Effector CD8-positive, alpha-beta T cell (primary cell): Measurements from ENCODE around the gene RENBP.
"Not testable (repeated sequence)": the region's sequence is repeated elsewhere in the genome, so short reads cannot be mapped to it uniquely, and the experiment has no call there.

Source experiments
- DNase-seq: peaks from one replicate; lab custom pipeline; 2025; lab: John Stamatoyannopoulos, UW
- total RNA-seq, 4 experiments: gene quantifications; one replicate each; lab custom pipeline; 2026; lab: John Stamatoyannopoulos, UW

RENBP gene
- total RNA-seq: 3.0 to 18.4 (median 6.4) reads per million in 4 experiments

DNA sequence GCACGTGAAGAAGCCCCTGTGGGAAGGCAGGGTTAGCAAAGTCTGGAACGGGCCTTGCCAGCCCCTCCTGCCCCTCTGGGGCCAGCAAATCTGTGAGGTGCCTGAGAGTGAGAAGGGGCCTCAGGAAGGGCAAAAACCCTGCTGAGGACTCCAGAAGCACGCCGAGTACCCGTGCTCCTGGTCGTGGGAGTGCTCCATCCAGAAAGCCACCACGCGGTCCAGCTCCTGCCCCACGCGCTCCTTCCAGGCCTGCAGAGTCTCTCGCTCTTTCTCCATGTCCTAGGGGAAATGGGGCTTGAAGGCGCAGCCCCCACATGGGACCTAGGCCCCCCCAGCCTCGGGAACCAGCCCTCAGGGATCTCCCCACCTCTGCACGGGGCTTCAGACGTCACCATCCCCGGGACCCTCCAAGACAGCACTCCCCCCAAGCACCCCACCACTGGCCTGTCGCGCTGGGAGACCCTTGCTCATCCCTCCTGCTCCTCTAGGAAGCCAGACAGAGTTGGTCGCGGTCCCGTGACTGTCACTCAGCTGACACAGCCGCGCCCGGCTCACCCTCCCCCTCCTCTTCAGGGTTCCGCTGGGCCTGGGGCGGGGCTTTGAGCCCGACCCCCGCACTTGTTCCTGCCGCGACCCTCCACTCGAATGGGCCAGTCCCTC lies at the start of gene RENBP:
TSS of gene RENBP (minus strand) at position 504 of the 660 bp plus-strand sequence. CDS start at position 471, 33 bp downstream.
- peak; percentile 12 for DNase-seq

DNA sequence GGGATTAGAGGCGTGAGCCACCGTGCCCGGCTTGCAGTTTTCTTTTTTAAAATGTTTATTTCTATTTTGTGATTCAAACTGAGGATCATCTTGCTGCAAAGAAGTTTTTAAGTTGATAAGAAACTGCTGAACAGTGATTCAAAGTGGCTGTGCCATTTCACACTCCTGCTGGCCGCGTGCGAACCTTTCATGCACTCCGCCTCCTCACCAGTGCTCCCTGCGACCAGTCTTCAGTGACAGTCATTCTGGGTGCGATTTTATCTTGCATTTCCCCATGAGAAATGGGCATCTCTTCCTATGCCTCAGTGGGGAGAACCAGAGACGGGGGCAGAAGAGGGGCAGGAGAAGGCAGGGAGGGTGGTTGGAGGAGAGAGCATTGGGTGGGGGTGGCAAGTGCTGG lies 49.5 kb upstream of the RENBP start:
- DNase-seq: no peak

DNA sequence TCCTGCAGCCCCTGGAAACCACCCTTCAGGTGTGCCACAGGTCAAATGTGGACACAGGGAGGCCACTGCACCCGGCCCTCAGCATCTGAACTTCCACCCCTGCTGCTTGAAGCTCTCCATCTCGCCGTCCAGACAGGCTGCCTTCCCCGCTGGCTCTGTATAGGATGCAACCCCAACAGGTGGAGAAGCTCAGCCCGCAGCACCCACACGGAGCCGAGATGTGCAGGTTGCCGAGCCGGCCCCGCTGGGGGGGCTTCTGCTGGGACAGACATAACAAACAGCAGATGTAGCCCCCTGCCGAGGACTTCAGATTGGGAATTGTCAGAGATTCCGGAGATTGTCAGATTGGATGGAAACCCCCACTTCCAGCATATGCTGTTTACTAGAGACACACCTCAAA lies 48.6 kb upstream of the RENBP start:
- no peak for DNase-seq

DNA sequence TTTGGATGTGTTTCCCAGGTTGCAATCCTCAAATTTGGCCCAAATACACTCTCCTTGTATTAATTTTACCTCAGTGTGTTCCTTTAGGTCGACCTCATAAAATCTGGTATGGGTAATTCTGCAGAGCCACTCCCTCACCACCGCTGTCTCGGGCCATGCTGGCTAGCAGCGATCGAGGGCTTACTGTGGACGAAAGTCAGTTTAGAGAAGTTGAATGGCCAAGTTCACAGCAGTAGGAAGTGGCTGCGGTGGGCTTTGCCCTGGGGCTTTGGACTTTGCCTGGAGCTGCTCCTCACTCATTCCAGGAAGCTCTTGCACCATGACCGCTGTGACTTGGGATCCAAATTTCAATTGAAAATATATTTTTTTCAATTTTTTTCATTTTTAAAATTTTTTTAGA lies 47.7 kb upstream of the RENBP start:
- DNase-seq: no peak

DNA sequence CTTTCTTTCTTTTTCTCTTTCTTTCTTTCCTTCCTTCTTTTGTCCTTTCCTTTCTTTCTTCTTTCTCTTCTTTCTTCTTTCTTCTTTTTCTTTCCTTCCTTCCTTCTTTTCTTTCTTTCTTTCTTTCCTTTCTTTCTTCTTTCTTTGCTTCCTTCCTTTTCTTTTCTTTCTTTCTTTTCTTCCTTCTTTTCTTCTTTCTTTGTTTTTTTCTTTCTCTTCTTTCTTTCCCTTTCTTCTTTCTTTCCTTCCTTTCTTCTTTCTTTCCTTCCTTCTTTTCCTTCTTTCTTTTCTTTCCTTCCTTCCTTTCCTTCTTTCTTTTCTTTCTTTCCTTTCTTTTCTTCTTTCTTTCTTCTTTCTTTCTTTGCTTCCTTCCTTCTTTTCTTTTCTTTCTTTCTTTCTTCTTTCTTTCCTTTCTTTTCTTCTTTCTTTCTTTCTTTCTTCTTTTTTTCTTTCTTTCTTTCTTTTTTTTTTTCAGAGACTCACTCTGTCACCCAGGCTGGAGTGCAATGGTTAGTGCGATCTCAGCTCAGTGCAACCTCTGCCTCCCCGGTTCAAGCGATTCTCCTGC lies 46.7 kb upstream of the RENBP start:
- DNase-seq: no peak

DNA sequence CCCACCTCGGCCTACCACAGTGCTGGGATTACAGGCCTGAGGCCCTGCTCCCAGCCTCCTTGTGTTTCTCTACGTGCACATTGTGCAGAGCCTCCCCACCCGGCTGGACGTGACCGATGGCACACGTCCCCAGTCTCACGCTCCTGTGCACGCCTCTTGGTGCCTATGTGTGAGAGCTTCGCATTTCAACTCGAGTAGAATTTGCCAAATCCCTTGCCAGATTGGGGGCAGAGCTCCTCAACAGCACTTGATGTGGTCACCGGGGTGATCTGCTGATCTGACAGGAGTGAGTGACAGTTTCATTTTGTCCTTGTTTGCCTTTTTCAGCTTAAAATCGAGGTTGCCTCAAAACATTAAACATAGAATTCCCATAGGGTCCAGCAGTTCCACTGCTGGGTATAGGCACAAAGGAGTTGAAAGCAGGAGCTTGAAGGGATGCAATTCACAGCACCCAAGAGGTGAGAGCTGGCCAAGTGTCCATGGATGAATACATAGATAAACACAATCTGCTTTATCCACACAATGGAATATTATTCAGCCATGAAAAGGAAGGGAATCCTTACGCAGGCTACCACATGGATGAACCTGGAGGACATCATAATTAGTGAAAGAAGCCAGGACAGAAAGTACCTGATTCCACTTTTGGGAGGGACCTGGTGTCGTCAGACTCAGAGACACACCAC lies 45.7 kb upstream of the RENBP start:
- DNase-seq: no peak

DNA sequence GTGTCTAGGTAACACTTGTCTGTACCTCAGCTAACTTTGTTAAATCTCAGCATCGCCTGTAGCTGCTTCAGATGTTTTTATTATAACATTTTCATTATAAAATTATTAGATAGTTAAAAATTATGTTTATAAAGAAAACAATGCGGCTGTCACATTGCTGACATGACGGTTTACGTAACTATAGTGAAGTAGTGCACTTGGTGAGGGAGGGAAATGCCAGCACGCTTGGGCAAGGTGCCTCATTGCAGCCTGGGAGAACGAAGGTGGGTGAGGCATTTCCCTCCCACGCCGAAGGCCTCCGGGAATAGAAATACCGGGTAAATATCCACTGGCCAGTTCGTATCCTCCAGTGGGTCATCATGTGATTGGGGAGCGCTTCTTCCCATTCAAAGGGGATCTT lies 44.0 kb upstream of the RENBP start:
- no peak for DNase-seq

DNA sequence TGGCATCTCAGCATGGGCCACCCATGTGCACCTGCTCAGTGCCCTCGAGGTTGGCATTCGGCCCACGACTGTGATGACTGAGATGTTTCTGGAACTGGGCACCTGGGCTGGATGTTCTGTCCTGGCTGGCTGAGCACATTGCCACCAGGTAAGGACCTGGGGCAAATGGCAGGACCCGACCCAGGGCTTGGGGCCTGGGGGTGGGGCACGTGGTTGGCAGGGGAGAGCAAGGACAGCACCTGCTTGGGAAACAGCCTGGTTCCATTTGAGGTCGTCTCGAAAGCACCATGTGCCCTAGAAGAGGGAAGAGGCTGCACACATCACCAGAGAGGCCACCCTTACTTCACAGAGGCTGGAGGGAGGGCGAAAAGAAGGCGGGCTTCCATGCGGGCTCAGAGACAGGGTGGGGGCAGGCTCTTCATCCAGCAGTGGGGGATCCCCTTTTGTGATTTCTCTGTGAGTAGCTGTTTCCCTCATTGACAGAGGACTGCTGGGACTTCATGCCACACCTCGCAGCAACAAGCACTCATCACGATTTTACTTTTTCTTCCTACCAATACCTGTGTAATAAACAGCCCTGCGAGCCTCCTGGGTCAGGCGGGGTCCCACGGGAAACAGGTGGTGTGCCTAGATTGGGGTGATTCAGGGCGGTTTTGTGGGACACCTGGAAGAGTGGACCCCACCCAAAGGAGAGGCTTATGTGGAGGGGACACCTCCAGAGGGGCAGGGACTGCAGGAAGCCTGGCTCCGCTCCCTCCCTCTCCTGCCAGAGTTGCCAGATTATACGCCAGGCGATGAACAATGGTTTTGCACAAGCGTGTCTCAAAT lies 40.1 kb upstream of the RENBP start:
- DNase-seq: no peak

DNA sequence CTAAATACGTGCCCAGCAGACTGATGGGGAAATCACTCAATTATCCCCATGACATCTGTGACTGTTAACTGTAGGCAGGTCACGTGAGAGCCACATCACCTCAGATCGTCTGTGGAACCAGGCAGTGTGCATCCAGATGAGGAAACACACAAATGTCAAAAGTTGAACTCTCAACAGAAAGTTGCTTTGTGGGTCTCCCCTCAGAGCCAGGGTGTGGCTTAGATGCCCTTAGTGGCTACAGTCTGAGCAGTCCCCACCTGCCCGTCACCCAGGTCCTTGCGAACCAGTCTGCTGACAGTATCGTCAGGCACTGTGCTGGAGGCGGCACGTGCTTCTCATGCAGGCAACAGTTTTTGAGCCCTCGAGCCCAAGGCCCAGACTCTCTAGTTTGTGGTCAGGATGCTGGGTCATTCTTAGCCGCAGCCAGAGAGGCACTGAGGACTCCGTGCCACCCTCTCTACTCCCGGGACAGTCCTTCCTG lies 38.9 kb upstream of the RENBP start:
- no peak for DNase-seq

DNA sequence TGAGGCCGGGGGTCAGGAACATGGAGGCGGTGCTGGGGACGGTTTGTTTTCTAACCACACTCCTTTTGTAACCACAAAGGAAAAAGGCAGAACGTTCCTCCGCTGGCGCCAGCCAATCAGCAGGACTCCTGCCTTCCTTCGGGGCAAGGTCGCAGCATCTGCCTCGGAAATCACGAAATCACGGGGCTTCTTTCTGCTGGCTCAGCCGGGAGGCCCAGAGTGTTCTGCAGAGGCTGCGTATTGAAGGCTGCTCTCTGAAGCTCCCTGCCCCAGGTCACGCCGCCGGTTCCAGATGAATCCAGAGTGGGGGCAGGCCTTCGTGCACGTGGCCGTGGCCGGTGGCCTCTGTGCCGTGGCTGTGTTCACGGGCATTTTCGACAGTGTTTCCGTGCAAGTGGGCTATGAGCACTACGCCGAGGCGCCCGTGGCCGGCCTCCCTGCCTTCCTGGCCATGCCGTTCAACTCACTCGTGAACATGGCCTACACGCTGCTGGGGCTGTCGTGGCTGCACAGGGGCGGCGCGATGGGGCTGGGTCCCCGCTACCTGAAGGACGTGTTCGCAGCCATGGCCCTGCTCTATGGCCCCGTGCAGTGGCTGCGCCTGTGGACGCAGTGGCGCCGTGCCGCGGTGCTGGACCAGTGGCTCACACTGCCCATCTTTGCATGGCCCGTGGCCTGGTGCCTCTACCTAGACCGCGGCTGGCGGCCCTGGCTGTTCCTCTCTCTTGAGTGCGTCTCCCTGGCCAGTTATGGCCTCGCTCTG lies 37.5 kb upstream of the RENBP start:
- DNase-seq: peak; percentile 27

DNA sequence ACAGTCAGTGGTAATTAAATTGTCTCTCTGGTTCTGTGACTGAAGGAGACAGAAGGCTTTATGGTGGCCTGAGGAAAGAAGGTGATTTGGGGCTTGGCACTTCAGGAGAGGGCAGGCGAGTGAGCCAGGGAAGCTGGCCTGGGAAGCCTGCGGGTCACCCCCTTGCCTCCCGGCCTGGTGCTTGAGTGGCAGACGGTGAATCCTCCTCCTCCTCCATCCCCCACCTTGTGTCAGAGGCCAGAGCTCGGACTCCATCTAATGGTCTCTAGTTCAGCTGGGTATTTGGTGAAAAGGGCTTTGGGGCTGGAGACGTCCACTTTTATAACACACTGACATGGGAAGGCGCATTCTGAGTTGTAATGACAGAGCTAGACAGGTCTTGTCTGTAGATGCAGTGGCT lies 36.8 kb upstream of the RENBP start:
- no peak for DNase-seq

DNA sequence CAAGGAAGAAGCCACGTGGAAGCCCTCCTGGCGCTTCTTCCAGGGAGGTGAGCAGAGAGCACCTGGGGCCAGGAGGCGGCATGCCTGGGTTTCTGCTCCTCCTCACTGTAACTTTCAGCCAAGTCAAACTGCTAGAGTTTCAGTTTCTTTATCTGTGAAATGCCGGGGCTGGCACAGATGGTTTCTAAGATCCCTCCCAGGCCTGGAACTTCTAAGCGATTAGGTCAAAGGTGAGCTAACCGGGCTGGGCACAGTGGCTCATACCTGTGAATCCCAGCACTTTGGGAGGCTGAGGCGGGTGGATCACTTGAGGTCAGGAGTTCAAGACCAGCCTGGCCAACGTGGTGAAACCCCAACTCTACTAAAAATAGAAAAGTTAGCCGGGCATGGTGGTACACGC lies 36.0 kb upstream of the RENBP start:
- DNase-seq: not testable (repeated sequence)

DNA sequence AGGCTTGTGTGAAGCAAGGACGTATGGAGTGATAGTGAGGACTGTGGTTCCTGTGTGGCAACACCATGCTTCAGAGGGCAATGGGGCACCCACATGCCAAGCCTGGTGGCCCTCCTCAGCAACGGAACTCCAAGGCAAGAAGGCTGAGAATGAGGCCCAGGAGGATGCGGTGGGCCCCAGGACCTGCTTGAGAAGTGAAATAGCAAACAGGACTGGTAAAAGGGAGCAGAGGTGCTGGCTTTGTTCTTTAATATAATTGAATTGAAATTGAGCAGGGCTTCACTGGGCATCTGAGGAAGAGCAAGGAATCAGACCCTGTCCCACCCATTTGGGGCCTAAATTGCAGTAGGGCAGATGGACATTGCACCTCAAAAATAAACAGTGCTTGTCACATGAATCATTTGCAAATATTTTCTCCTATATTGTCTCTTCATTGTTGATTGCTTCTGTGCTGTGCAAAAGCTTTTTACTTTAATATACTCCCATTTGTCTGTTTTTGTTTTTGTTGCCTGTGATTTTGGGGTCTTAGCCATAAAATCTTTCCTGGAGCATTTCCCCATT lies 30.4 kb upstream of the RENBP start:
- DNase-seq: no peak

DNA sequence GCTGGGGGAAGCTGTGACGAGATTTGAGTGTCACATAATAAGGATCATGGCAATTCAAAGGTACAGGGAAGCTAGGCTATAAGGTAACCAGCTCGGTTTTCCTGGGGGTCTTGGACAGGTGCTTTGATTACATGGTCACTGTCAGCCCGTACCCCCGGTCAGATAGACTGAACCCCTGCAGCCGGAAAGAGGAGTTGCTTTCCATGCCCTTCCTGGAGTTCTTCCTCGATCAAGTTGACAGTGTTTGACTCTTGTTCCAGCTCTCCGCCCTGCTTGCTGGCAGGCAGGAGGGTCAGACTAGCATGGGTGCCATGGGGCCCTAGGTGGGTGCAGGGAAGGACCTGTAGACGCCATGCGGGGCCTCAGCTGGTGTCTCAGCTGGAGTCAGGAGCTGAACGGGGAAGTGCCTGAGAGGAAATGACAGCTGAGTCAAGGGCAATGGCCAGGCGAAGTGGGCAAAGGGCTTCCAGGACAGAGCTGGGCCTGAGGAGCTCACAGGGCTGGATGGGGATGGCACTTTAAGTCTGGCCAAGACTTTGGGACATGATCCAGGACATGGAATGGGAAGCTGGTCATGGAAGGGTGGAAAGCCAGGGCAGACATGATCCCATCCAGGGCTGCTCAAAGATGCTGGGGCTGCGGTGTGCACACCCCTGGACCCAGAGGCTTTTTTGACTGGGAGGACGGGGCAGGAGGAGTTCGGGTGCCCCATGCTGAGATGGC lies 29.7 kb upstream of the RENBP start:
- no peak for DNase-seq

DNA sequence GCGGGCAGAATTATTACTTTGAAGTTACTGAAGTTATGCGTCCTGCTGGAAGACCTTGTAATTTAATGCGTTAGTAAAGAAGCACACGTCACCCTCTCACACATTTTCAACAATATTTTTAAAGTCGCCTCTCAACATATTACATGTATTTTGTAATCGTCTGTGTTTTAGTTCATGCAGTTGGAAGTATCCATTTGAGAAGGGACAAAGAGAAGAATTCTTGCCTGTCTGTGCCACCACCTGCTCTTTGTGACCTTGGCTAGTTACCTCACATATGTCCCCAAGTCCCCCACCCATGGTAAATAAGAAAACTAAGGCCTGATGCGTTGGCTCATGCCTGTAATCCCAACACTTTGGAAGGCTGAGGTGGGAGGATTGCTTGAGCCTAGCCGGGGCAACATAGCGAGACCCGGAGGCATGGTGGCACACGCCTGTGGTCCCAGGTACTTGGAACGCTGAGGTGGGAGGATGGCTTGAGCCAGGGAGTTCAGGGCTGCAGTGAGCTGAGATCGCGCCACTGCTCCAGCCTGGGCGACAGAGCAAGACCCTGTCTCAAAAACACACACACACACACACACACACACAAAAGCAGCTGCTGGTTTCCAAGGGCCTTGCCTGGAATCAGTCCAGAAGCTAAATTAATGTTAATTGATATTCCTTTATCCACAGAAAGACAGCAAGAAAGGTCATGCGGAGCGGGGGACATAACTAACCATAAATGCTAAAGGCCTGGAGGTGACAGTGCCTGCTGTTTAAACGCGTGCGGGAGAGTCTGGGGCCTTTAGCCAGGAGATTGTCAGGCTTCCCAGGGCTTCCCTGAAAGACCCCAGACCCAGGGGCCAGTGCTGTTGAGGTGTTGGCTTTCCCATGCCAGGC lies 28.9 kb upstream of the RENBP start:
- DNase-seq: no peak

DNA sequence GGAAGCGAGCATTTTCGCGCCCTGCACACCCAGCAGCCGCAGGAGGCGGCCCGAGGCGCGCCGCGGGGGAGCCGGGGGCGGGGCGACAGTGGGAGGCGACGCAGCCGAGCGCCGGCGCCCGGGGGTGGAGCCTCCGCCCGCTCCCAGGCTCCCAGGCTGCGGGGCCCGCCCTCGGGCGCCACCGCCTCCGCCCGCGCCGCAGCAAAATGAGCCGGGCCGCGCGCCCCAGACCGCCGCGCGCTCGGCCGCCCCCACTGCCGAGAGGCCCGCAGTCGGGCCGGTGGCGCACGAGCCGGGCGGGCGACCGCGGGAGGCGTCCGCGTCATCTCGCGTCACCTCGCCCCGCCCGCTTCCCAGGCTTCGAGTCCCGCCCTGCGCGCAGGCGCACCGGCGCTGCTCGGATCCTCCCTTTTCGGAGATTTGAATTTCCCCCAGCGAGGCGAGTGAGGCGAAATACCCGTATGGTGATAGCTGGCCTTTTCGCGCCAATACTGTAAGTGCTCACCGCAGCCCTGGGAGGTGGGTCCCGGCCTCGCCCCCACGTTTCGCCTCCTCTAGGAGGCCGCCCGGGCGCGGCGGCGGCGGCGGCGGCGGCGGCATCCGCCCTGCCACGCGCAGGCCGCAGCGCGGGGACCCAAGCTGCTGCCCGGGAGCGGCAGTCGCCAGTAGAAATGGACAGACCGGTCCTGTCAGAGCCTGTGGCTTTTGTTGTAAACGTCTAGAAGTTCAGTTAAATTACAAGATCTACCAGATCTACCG lies 28.1 kb upstream of the RENBP start, which contains the start of gene TMEM187:
TSS of gene TMEM187 (plus strand) at position 387 of the 759 bp plus-strand sequence. CDS start 9,309 bp downstream, outside the sequence.
- DNase-seq: peak; percentile 74

DNA sequence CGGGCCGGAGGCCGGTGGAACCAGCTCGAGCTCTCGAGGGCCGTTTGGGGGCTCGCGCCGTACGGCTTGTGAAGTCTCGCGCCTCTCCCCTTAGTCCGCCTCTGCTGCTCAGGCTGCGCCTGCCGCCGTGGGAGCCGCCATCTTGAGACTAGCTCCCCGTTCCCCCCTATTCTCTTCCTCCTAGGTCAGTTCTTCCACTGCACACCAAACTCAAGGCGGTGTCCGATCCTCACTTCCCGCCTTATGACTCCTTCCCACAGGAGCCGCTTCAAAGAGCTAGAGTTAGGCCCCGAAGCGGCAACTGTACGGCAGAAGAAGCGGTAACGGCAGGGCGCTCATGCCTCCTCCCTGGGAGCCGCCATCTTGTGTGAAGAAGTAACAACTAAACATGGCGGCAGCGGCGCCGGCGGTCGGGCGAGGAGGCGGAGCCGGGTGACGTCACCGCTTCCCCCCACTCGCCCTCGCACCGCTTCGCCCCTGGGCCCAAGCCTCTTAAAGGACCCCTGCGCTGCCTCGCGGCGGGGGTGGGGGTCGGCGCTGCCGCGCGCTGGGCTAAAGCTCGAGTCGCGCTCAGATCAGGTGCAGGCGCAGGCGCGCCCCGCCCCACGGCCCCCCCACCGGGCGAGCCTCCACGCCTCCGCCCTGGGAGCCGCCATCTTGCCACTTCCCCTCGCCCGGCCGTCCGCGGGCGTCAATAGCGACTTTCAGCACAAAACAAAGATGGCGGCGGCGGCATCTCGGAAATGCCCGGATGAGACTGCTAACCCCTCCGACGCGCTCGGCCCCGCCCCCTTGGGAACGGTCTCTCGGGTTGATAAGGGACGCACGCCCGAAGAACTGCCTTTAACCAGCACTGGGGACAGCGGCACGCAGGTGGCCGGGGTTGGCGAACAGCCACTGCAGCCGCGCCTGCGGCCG lies 27.3 kb upstream of the RENBP start, which contains the start of gene HCFC1:
TSS of gene HCFC1 (minus strand) at position 369 of the 918 bp plus-strand sequence. CDS start 978 bp downstream, outside the sequence.
- DNase-seq: peak; percentile 81
